Mammary epithelial cell (primary cell): ENCODE data around the gene CD276.

ENCODE experiments used
- EZH2 ChIP-seq: IDR thresholded peaks from 2 replicates; pipeline ENCODE4 v1.6.1; 2012; ENCODE audit warnings: low read length, inconsistent platforms, borderline replicate concordance
- TF ChIP-seq, protein P1 (sequence below), 2 donors: IDR thresholded peaks in 1 of 2; conservative IDR thresholded peaks in 1 of 2; 2 replicates each; pipeline ENCODE4 v1.5.1; 2011 to 2012; ENCODE audit warnings: inconsistent platforms in 2 of 2, low read length in 2 of 2, mild to moderate bottlenecking in 2 of 2, control low read depth in 1 of 2, low read depth in 1 of 2; ENCODE audit not compliant: insufficient read depth in 1 of 2; ENCODE audit errors: extremely low read depth in 1 of 2

- TF ChIP-seq EZH2 = no peak
- TF ChIP-seq, protein P1, sequence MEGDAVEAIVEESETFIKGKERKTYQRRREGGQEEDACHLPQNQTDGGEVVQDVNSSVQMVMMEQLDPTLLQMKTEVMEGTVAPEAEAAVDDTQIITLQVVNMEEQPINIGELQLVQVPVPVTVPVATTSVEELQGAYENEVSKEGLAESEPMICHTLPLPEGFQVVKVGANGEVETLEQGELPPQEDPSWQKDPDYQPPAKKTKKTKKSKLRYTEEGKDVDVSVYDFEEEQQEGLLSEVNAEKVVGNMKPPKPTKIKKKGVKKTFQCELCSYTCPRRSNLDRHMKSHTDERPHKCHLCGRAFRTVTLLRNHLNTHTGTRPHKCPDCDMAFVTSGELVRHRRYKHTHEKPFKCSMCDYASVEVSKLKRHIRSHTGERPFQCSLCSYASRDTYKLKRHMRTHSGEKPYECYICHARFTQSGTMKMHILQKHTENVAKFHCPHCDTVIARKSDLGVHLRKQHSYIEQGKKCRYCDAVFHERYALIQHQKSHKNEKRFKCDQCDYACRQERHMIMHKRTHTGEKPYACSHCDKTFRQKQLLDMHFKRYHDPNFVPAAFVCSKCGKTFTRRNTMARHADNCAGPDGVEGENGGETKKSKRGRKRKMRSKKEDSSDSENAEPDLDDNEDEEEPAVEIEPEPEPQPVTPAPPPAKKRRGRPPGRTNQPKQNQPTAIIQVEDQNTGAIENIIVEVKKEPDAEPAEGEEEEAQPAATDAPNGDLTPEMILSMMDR (conservative IDR thresholded peaks at IDR 0.05 in 1 of 2, IDR thresholded peaks at IDR 0.05 in 1 of 2; ENCODE audit: extremely low read depth in 1 of 2, insufficient read depth in 1 of 2, low read depth in 1 of 2, low read length in 2 of 2) = no peak
These were observed 2.2 kb upstream of the CD276 start for GRCh38 chr15:73681856-73682599.
